ENCODE measurements around the gene SLC25A1. TPM values are rescaled to one million over a fixed set of nuclear protein-coding genes. Genes with fewer than 3 reads are reported as not detected.

The SLC25A1 gene
- total and polyA plus RNA-seq, 2 of the 8 experiments (the other 6 are each of a cell fraction or from before 2014, with no cell fraction given), result 110 to 148 TPM

- WGBS, 2 experiments (ENCODE audit: extremely low coverage in 1 of 2, insufficient coverage in 1 of 2, insufficient read length in 1 of 2, insufficient replicate concordance in 2 of 2, low coverage in 1 of 2, low lambda C conversion rate in 2 of 2, missing lambda C conversion rate in 1 of 2), result 86% methylated on average over 9 of the region's 9 CpGs; no CpG with 5 or more reads in 1 of the 2 experiments
- Histone ChIP-seq H3K79me2 (ENCODE audit: control insufficient read depth in 1 of 2, insufficient read depth in 2 of 2, low read length in 2 of 2) (no peaks in the 10 kb centered on the region), H3K4me3 (ENCODE audit: extremely low read depth in 1 of 4, insufficient read depth in 2 of 4, low read depth in 3 of 4, low read length in 4 of 4) (no peak overlapping the region), H3K27ac (ENCODE audit: low read depth, low read length) (no peak overlapping the region), H4K20me1 (replicated peaks in 1 of 2; ENCODE audit: control insufficient read depth in 1 of 2, insufficient read depth in 2 of 2, low read length in 2 of 2) (peaks cover 0 to 7% of the 10 kb centered on the region in 2 experiments), H3K56ac (replicated peaks; ENCODE audit: insufficient read length, low read depth, low read length) (no peak overlapping the region), H2BK20ac (ENCODE audit: low read length) (no peak overlapping the region), H2AFZ (ENCODE audit: low read length) (no peak overlapping the region), H3K4me2 (ENCODE audit: insufficient read depth in 1 of 2, low read depth in 2 of 2, low read length in 2 of 2) (no peak overlapping the region), H2BK15ac (ENCODE audit: low read length) (peak overlapping the region; percentile 2; the same call in 1 of the 2 replicates), H3K18ac (ENCODE audit: extremely low read depth, low read length) (no peak overlapping the region), H4K91ac (replicated peaks; ENCODE audit: insufficient read length, low read length) (no peak overlapping the region), H3K23me2 (ENCODE audit: low read depth, low read length) (peaks cover 5% of the 10 kb centered on the region; the same call in 1 of the 2 replicates), H3K79me1 (ENCODE audit: low read depth, low read length) (no peaks in the 10 kb centered on the region), H2BK120ac (replicated peaks; ENCODE audit: low read depth, low read length) (no peak overlapping the region), H2BK5ac (ENCODE audit: low read depth, low read length) (no peak overlapping the region), H3K27me3 (replicated peaks in 1 of 4; ENCODE audit: control insufficient read depth in 3 of 4, extremely low read depth in 1 of 4, insufficient read depth in 3 of 4, low read length in 3 of 4) (no peaks in the 10 kb centered on the region), H3K4ac (replicated peaks; ENCODE audit: insufficient read length, low read depth, low read length) (no peak overlapping the region), H3K9me3 (ENCODE audit: insufficient read depth in 2 of 2, low read depth in 1 of 2, low read length in 1 of 2) (no peaks in the 10 kb centered on the region), H2AK5ac (ENCODE audit: low read depth, low read length) (no peak overlapping the region), H4K8ac (ENCODE audit: extremely low read depth, insufficient read depth, low read length) (no peak overlapping the region), H3K23ac (ENCODE audit: insufficient read length) (no peak overlapping the region), H3K9ac (replicated peaks in 1 of 4; ENCODE audit: extremely low read depth in 1 of 4, low read depth in 3 of 4, low read length in 3 of 4) (no peak overlapping the region), H2BK12ac (ENCODE audit: low read depth, low read length) (no peak overlapping the region), H3K36me3 (ENCODE audit: control insufficient read depth in 2 of 4, insufficient read depth in 4 of 4, low read length in 3 of 4) (no peaks in the 10 kb centered on the region; a peak in 2 of 8 replicates), H3K14ac (ENCODE audit: insufficient read length) (no peak overlapping the region), H3K4me1 (replicated peaks in 1 of 4; ENCODE audit: control insufficient read depth in 3 of 4, insufficient read depth in 4 of 4, low read length in 3 of 4) (peaks cover 0 to 6% (median 2%) of the 10 kb centered on the region in 4 experiments; a peak in 3 of 7 replicates), H4K5ac (ENCODE audit: insufficient read length, low read depth, low read length) (no peak overlapping the region)
- CTCF ChIA-PET (ENCODE audit: partially characterized antibody), result interaction anchor here (1.5 kb wide), 2 partner anchors 8 to 38 kb away, joined by 4 to 6 read pairs; no protein-coding TSS in a partner anchor
- TF ChIP-seq SIX5 (IDR thresholded peaks at IDR 0.05; ENCODE audit: low read depth, low read length) (no peak), CHD1 (IDR thresholded peaks at IDR 0.05; ENCODE audit: low read depth, low read length) (no peak)
- no peak for DNase-seq (ENCODE audit: low read depth in 1 of 2, low spot score in 2 of 2)
- POLR2A ChIA-PET (ENCODE audit: partially characterized antibody), result interaction anchor here (0.6 to 3.5 kb wide), 5 partner anchors 9 to 245 kb away, joined by 3 to 15 read pairs (median 4); no protein-coding TSS in a partner anchor
- no peak for FAIRE-seq
Measured at GRCh38 chr22:19183216-19183615, 4.7 kb upstream of the SLC25A1 start.

Measured in H1 (cell line).